ENCODE data around the gene SFTPA2.
A peak's percentile ranks its signal among the peaks of the same experiment; 100 is the strongest.
"Not testable (repeated sequence)": the region's sequence is repeated elsewhere in the genome, so short reads cannot be mapped to it uniquely, and the experiment has no call there.

SFTPA2 gene

GRCh38 chr10:79556961-79557360, 3.2 kb downstream of the SFTPA2 start:
- not testable (repeated sequence) for FAIRE-seq

- FAIRE-seq: no peak
These were observed 4.6 kb downstream of the SFTPA2 start for GRCh38 chr10:79555354-79556309.

- no peak for FAIRE-seq
These were observed 8.1 kb downstream of the SFTPA2 start for GRCh38 chr10:79552143-79552542.

- FAIRE-seq: no peak
These were observed 12.2 kb downstream of the SFTPA2 start for GRCh38 chr10:79547973-79548372.

GRCh38 chr10:79547128-79547527, 13.1 kb downstream of the SFTPA2 start:
- not testable (repeated sequence) for FAIRE-seq

GRCh38 chr10:79544926-79545659, 15.1 kb downstream of the SFTPA2 start:
- FAIRE-seq: not testable (repeated sequence)

- not testable (repeated sequence) for FAIRE-seq
These were observed 15.8 kb downstream of the SFTPA2 start for GRCh38 chr10:79544408-79544807.

GRCh38 chr10:79542626-79543025, 17.6 kb downstream of the SFTPA2 start:
- FAIRE-seq: no peak

GRCh38 chr10:79540930-79541329, 19.3 kb downstream of the SFTPA2 start:
- not testable (repeated sequence) for FAIRE-seq

- FAIRE-seq: not testable (repeated sequence)
These were observed 21.9 kb downstream of the SFTPA2 start for GRCh38 chr10:79538311-79538710.

GRCh38 chr10:79533903-79534175, 26.4 kb downstream of the SFTPA2 start:
- FAIRE-seq: not testable (repeated sequence)

GRCh38 chr10:79533142-79533902, 26.9 kb downstream of the SFTPA2 start:
- FAIRE-seq: not testable (repeated sequence)

GRCh38 chr10:79528261-79528660, 31.9 kb downstream of the SFTPA2 start:
- peak; percentile 71 for FAIRE-seq

- not testable (repeated sequence) for FAIRE-seq
These were observed 35.0 kb downstream of the SFTPA2 start for GRCh38 chr10:79525049-79525710.

GRCh38 chr10:79523157-79523853, 36.9 kb downstream of the SFTPA2 start:
- not testable (repeated sequence) for FAIRE-seq

GRCh38 chr10:79522464-79522863, 37.7 kb downstream of the SFTPA2 start:
- FAIRE-seq: not testable (repeated sequence)

GRCh38 chr10:79521751-79522150, 38.5 kb downstream of the SFTPA2 start:
- FAIRE-seq: not testable (repeated sequence)

GRCh38 chr10:79517567-79517966, 42.6 kb downstream of the SFTPA2 start:
- FAIRE-seq: not testable (repeated sequence)

- FAIRE-seq: not testable (repeated sequence)
These were observed 43.5 kb downstream of the SFTPA2 start for GRCh38 chr10:79516532-79517205.

GRCh38 chr10:79511891-79512583, 48.2 kb downstream of the SFTPA2 start, which contains the start of gene EIF5AL1:
TSS of gene EIF5AL1 (plus strand) at chr10:79512533. CDS start at chr10:79512650, 117 bp downstream.
- FAIRE-seq: not testable (repeated sequence)

Measured in G401.6 (cell line).